Astrocyte (in vitro differentiated cells and primary cell): ENCODE results near the gene AGPAT3. TPM values are rescaled to one million over a fixed set of nuclear protein-coding genes. Genes with fewer than 3 reads are reported as not detected.
A peak's percentile ranks its signal among the peaks of the same experiment; 100 is the strongest.

Source experiments
- DNase-seq: peaks from one replicate; pipeline ENCODE4 v3.0.0-alpha.2; 2010; ENCODE audit warnings: low read depth
- FAIRE-seq: peaks from 2 replicates; lab custom pipeline; 2011; peaks lifted over from hg19 to GRCh38; lab: Jason Lieb, UNC
- H2AFZ ChIP-seq: 2 replicates; pipeline ENCODE4 v1.6.0; 2012; ENCODE audit warnings: low read depth, low read length, inconsistent platforms
- H3K27ac ChIP-seq: 2 replicates; pipeline ENCODE4 v1.5.1; 2011; ENCODE audit warnings: low read depth, low read length, inconsistent platforms
- H3K27me3 ChIP-seq: 2 replicates; pipeline ENCODE4 v1.6.0; 2011; ENCODE audit warnings: low read length, inconsistent platforms; ENCODE audit not compliant: insufficient read depth
- H3K36me3 ChIP-seq: 2 replicates; pipeline ENCODE4 v1.5.1; 2011; ENCODE audit warnings: low read length, inconsistent platforms; ENCODE audit not compliant: insufficient read depth
- H3K4me1 ChIP-seq: 2 replicates; pipeline ENCODE4 v1.5.1; 2011; ENCODE audit warnings: low read length, inconsistent platforms; ENCODE audit not compliant: insufficient read depth
- H3K4me2 ChIP-seq: 2 replicates; pipeline ENCODE4 v1.6.0; 2012; ENCODE audit warnings: low read length, inconsistent platforms
- H3K4me3 ChIP-seq: 2 replicates; pipeline ENCODE4 v1.5.1; 2011; ENCODE audit warnings: low read depth, mild to moderate bottlenecking, low read length, inconsistent platforms; ENCODE audit not compliant: insufficient read depth
- H3K79me2 ChIP-seq: 2 replicates; pipeline ENCODE4 v1.6.0; 2012; ENCODE audit warnings: mild to moderate bottlenecking, low read length, inconsistent platforms; ENCODE audit not compliant: insufficient read depth
- H3K9ac ChIP-seq: 2 replicates; pipeline ENCODE4 v1.6.0; 2012; ENCODE audit warnings: mild to moderate bottlenecking, low read length, inconsistent platforms
- H3K9me3 ChIP-seq: 2 replicates; pipeline ENCODE4 v1.5.1; 2012; ENCODE audit warnings: low read depth, mild to moderate bottlenecking, low read length, inconsistent platforms; ENCODE audit not compliant: insufficient read depth
- H4K20me1 ChIP-seq: 2 replicates; pipeline ENCODE4 v1.6.0; 2012; ENCODE audit warnings: low read length, inconsistent platforms; ENCODE audit not compliant: insufficient read depth
- H3K27ac Mint-ChIP-seq: one replicate; pipeline ENCODE4 v1.8.0; 2021; ENCODE audit warnings: mild to moderate bottlenecking, mixed read lengths; ENCODE audit not compliant: unreplicated experiment
- H3K27me3 Mint-ChIP-seq: one replicate; pipeline ENCODE4 v1.8.0; 2021; ENCODE audit warnings: low read depth, mixed read lengths; ENCODE audit not compliant: unreplicated experiment
- H3K36me3 Mint-ChIP-seq: one replicate; pipeline ENCODE4 v1.8.0; 2021; ENCODE audit warnings: low read depth, mixed read lengths; ENCODE audit not compliant: unreplicated experiment
- H3K4me1 Mint-ChIP-seq: one replicate; pipeline ENCODE4 v1.8.0; 2021; ENCODE audit warnings: low read depth, mixed read lengths; ENCODE audit not compliant: unreplicated experiment
- H3K4me3 Mint-ChIP-seq: one replicate; pipeline ENCODE4 v1.8.0; 2021; ENCODE audit warnings: mild to moderate bottlenecking, moderate library complexity, mixed read lengths; ENCODE audit not compliant: unreplicated experiment
- H3K9me3 Mint-ChIP-seq: one replicate; pipeline ENCODE4 v1.8.0; 2021; ENCODE audit warnings: mild to moderate bottlenecking, mixed read lengths; ENCODE audit not compliant: unreplicated experiment
- EZH2 ChIP-seq: IDR thresholded peaks from 2 replicates; pipeline ENCODE4 v1.6.1; 2012; ENCODE audit warnings: mild to moderate bottlenecking, low read length, inconsistent platforms; ENCODE audit not compliant: insufficient read depth
- total RNA-seq: library from RNA; stranded (reverse); gene quantifications from 2 replicates; pipeline ENCODE4 v1.2.1, GENCODE V29; 2021
- TF ChIP-seq, protein P1 (sequence below): IDR thresholded peaks from 2 replicates; pipeline ENCODE4 v1.5.1; 2011; ENCODE audit warnings: low read depth, mild to moderate bottlenecking, inconsistent platforms, low read length, moderate library complexity; ENCODE audit not compliant: insufficient read depth

Gene AGPAT3
- total RNA-seq, 1 donor from 2014 or later: 34.7 TPM

- Histone ChIP-seq H4K20me1 (peaks cover 74% of the 10 kb centered on the region), H2AFZ (no peak overlapping the region), H3K27ac (no peak overlapping the region), H3K27me3 (no peaks in the 10 kb centered on the region), H3K4me2 (peak overlapping the region; percentile 41), H3K4me3 (no peak overlapping the region), H3K9ac (peak overlapping the region; percentile 23), H3K79me2 (peaks cover 49% of the 10 kb centered on the region), H3K36me3 (no peaks in the 10 kb centered on the region), H3K4me1 (peaks cover 10% of the 10 kb centered on the region), H3K9me3 (no peaks in the 10 kb centered on the region)
- TF ChIP-seq, protein P1, sequence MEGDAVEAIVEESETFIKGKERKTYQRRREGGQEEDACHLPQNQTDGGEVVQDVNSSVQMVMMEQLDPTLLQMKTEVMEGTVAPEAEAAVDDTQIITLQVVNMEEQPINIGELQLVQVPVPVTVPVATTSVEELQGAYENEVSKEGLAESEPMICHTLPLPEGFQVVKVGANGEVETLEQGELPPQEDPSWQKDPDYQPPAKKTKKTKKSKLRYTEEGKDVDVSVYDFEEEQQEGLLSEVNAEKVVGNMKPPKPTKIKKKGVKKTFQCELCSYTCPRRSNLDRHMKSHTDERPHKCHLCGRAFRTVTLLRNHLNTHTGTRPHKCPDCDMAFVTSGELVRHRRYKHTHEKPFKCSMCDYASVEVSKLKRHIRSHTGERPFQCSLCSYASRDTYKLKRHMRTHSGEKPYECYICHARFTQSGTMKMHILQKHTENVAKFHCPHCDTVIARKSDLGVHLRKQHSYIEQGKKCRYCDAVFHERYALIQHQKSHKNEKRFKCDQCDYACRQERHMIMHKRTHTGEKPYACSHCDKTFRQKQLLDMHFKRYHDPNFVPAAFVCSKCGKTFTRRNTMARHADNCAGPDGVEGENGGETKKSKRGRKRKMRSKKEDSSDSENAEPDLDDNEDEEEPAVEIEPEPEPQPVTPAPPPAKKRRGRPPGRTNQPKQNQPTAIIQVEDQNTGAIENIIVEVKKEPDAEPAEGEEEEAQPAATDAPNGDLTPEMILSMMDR: no peak
- no peak for TF ChIP-seq EZH2
- Mint-ChIP-seq H3K4me1 (peaks cover 15% of the 10 kb centered on the region), H3K27me3 (no peaks in the 10 kb centered on the region), H3K9me3 (no peaks in the 10 kb centered on the region), H3K4me3 (peak overlapping the region; percentile 29), H3K36me3 (peaks cover 4% of the 10 kb centered on the region), H3K27ac (peak overlapping the region; percentile 12)
- FAIRE-seq (no peak), DNase-seq (peak; percentile 33)
Observed at GRCh38 chr21:43884012-43884860, 19.2 kb downstream of the AGPAT3 start.

DNA sequence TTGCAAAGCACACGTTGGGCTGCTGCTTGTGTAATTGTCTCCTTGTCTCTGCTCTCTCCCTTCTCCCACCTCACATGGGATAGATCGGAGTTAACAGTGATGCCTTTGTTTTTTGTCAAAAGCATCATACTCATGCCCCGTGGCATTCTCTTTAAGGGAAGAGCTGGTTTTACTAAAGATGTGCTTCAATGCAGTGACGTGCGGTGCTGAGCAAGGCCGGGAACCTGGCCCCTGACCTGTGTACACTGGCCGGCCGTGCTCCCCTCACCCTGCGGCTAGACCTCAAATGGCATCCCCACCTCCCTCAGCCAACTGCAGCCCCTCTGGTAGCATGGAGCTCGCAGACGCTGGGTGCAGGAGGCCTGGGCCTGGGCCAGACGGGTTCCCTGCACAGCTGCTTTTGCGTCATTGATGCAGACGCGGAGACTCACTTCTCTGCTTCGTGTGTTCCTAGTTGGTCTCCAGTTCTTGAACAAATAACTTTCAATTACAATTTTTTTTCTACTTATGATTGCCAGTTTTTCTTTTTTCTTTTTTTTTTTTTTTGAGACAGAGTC is 19.9 kb downstream of the AGPAT3 start:
- FAIRE-seq (no peak), DNase-seq (no peak)
- H4K20me1 ChIP-seq: peaks cover 72% of the 10 kb centered on the region
- no peak overlapping the region for H3K27ac ChIP-seq
- H3K36me3 ChIP-seq: no peaks in the 10 kb centered on the region
- H2AFZ ChIP-seq: no peak overlapping the region
- Mint-ChIP-seq H3K36me3 (peaks cover 2% of the 10 kb centered on the region), H3K4me1 (peaks cover 15% of the 10 kb centered on the region), H3K27me3 (no peaks in the 10 kb centered on the region), H3K9me3 (no peaks in the 10 kb centered on the region), H3K4me3 (peak overlapping the region; percentile 29), H3K27ac (no peak overlapping the region)
- peaks cover 42% of the 10 kb centered on the region for H3K79me2 ChIP-seq
- TF ChIP-seq EZH2: no peak
- TF ChIP-seq, protein P1: no peak
- no peaks in the 10 kb centered on the region for H3K27me3 ChIP-seq
- H3K9ac ChIP-seq: no peak overlapping the region
- H3K4me1 ChIP-seq: peaks cover 10% of the 10 kb centered on the region
- H3K4me2 ChIP-seq: no peak overlapping the region
- no peaks in the 10 kb centered on the region for H3K9me3 ChIP-seq
- no peak overlapping the region for H3K4me3 ChIP-seq
